Measurements from ENCODE around the gene DCUN1D5. TPM values are rescaled to one million over a fixed set of nuclear protein-coding genes. Genes with fewer than 3 reads are reported as not detected.

Gene DCUN1D5
- total RNA-seq, 1 donor from 2014 or later, result 337 TPM

DNA sequence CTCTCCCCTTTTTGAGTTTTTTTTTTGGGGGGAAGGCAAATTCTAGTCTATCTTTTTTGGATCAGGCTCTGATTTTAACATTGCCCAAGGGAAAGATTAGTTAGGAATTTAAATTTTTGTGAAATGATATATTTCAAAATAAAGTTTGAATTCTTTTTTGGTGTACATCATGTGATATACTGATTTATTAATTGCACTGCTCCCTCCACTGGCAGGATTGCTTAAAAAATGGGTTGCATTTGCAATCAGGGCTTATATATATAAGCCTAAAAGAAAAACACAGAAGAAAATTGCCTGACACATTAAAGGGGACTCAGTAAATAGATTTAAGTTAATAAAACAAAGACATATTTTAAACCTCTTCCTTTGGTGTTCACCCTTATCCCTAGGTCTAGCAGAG, 18.4 kb upstream of the DCUN1D5 start:
- Histone ChIP-seq H3K36me3 (no peaks in the 10 kb centered on the region), H3K4me1 (no peaks in the 10 kb centered on the region), H3K27me3 (no peaks in the 10 kb centered on the region), H3K9me3 (no peaks in the 10 kb centered on the region), H3K4me3 (peak overlapping the region; percentile 53 to 67), H3K27ac (no peak overlapping the region)
- intact Hi-C loops (cut with DNase I), result no loop called here
- TF ChIP-seq, protein P1, sequence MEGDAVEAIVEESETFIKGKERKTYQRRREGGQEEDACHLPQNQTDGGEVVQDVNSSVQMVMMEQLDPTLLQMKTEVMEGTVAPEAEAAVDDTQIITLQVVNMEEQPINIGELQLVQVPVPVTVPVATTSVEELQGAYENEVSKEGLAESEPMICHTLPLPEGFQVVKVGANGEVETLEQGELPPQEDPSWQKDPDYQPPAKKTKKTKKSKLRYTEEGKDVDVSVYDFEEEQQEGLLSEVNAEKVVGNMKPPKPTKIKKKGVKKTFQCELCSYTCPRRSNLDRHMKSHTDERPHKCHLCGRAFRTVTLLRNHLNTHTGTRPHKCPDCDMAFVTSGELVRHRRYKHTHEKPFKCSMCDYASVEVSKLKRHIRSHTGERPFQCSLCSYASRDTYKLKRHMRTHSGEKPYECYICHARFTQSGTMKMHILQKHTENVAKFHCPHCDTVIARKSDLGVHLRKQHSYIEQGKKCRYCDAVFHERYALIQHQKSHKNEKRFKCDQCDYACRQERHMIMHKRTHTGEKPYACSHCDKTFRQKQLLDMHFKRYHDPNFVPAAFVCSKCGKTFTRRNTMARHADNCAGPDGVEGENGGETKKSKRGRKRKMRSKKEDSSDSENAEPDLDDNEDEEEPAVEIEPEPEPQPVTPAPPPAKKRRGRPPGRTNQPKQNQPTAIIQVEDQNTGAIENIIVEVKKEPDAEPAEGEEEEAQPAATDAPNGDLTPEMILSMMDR (IDR thresholded peaks at IDR 0.05), result no peak
- no peak for DNase-seq (ENCODE audit: low spot score in 2 of 2)

DNA sequence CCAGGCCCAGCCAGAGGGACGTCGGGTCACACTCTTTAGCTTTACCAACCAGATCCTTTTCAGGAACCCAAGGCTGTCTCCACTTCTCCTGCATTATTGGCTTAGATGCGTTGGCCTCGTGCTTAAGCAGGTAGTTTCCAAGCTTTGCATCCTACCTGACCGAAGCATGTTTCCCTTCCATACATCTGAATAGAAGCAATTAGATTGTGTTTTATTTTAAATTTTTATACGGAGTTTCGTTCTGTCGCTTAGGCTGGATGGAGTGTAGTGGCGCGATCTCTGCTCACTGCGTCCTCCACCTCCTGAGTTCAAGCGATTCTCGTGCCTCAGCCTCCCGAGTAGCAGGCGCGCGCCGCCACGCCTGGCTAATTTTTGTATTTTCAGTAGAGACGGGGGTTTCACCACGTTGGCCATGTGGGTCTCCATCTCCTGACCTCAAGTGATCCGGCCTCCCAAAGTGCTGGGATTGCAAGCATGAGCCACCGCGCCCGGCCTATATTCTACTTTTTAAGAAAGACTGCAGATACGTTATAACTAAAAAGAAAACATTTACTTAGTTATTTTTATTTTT, 17.9 kb upstream of the DCUN1D5 start:
- no peaks in the 10 kb centered on the region for H3K9me3 ChIP-seq
- intact Hi-C loops (cut with DNase I), result loop anchor here (1.0 kb wide), 1 partner anchor 18 kb away; the partner anchor contains the start of gene DCUN1D5
- H3K4me3 ChIP-seq, result peak overlapping the region; percentile 53 to 67
- TF ChIP-seq, protein P1 (IDR thresholded peaks at IDR 0.05), result no peak
- no peaks in the 10 kb centered on the region for H3K36me3 ChIP-seq
- H3K27ac ChIP-seq, result peak overlapping the region; percentile 44 to 58
- H3K27me3 ChIP-seq, result no peaks in the 10 kb centered on the region
- DNase-seq (ENCODE audit: low spot score in 2 of 2), result no peak
- H3K4me1 ChIP-seq, result no peaks in the 10 kb centered on the region

DNA sequence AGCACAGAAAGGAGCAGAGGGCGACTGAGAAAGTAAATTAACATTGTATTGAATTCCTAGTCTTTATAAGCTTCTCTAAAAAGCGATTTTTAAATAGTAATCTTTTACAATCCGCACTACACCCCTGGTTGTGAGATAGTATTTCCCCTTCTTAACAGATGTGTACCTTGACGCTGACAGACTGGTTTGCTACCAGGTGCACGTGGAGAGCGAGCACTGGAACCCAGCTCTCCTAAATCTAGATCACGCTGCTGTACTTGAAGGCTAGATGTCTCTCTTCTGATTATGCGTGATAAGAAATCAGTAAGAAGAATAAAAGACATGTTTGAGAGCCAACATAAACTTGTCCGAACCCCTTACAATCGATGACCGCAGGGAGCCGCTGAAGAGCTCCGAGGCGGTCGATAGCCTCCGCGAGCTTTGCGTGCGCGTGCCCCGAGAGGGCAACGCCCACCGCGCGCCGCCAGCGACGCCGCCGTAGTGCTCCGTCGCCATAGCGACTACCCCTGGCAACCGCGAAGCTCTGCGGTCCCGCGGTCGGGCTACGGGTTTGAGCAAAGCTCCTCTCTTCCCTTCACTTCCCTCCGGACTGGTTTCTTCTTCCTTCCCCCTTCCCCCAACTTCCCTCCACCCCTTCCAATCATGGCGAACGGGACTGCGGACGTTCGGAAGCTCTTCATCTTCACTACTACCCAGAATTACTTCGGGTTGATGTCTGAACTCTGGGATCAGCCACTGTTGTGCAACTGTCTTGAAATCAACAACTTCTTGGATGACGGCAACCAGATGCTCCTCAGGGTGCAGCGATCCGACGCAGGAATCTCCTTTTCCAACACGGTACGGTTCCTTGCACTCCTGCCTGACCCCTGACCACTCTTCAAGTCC, 17.2 kb upstream of the DCUN1D5 start, which contains the start of gene DYNC2H1:
Gene DYNC2H1, plus strand, starts transcription at position 494 of the 885 bp plus-strand sequence. Its CDS starts 149 bp downstream, at position 643.
- peak in 1 of 2 donors; percentile 88 for DNase-seq (ENCODE audit: low spot score in 2 of 2)
- Histone ChIP-seq H3K27ac (peak within 1 kb of the TSS; percentile 44 to 58), H3K36me3 (no peaks in the 10 kb centered on the region), H3K27me3 (no peaks in the 10 kb centered on the region), H3K9me3 (no peaks in the 10 kb centered on the region), H3K4me1 (no peaks in the 10 kb centered on the region), H3K4me3 (peak within 1 kb of the TSS; percentile 53 to 67)
- intact Hi-C loops (cut with DNase I), result loop anchor here (1.0 kb wide), 1 partner anchor 17 kb away; the partner anchor contains the start of gene DCUN1D5
- TF ChIP-seq, protein P1 (IDR thresholded peaks at IDR 0.05), result peak in 2 of 3 experiments; percentile 46 to 53

DNA sequence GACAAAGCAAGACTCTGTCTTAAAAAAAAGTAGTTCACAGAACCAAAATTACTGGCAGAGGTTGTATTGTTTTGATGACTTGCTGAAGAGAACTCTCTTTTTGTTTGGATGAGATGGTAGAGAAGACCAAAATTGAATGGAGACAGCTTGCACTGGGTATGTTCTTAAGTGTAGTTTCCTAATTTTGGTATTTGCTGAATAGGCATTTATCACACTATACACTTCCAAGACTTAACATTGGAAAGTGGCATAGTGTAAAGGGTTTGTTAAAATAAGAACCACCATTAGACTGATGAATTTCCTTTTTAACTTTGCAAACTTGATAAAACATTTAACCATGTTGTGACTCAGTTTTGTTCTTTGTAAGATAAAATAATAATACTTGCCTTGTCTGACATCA, 5.3 kb upstream of the DCUN1D5 start:
- no peak for DNase-seq (ENCODE audit: low spot score in 2 of 2)
- H3K27ac ChIP-seq, result no peak overlapping the region
- H3K9me3 ChIP-seq, result no peaks in the 10 kb centered on the region
- H3K4me3 ChIP-seq, result no peak overlapping the region
- TF ChIP-seq, protein P1 (IDR thresholded peaks at IDR 0.05), result no peak
- intact Hi-C loops (cut with DNase I), result loop anchor here (10.0 kb wide), 1 partner anchor 1182 kb away; the partner anchor contains the start of genes ANGPTL5 and CEP126
- no peaks in the 10 kb centered on the region for H3K4me1 ChIP-seq
- no peaks in the 10 kb centered on the region for H3K36me3 ChIP-seq
- no peaks in the 10 kb centered on the region for H3K27me3 ChIP-seq

DNA sequence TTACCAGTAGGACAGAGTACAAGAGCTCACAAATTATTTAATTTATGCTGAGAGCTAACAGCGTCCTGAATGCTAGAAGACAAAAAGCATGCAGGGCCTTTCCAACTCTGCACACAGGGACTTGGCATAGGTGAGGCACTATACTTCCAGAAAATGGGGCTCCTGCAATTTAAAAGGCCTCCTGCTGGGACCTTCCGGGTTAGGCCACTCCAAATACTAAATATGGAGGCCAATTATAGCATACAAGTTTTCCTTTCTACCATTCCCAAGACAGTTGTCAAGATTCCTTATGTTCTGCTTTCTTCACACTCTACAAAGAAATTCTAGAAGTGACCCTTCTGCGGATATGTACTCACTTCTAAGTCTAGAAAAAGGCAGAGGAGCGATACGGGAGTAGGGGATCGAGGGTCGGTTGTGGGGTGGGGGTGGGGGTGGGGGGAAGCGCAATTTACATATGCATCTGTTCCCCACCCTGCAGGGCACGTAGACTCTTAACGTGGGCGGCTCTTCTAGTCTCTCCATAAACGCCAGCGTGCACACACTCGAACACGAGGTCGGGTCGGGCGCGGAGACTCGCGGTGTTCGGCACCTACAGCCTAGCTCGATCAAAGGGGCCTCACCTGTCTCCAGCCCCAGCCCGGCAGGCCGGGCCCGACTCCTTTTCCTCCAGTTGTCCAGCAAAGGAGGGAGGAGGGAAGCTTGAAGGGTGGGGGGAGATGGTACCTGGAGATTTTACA, 728 bp downstream of the DCUN1D5 start:
- TF ChIP-seq, protein P1 (IDR thresholded peaks at IDR 0.05), result no peak
- Histone ChIP-seq H3K9me3 (no peaks in the 10 kb centered on the region), H3K27me3 (no peaks in the 10 kb centered on the region), H3K36me3 (no peaks in the 10 kb centered on the region), H3K4me3 (peak overlapping the region; percentile 88 to 91), H3K4me1 (peaks cover 0 to 17% of the 10 kb centered on the region in 2 donors), H3K27ac (peak overlapping the region; percentile 66 to 76)
- intact Hi-C loops (cut with DNase I), result loop anchor here (10.0 kb wide), 1 partner anchor 1176 kb away; the partner anchor contains the start of genes ANGPTL5 and CEP126
- DNase-seq (ENCODE audit: low spot score in 2 of 2), result peak in 1 of 2 donors; percentile 68

All from ascending aorta (tissue), 2 donors.